WERI-Rb-1 (cell line): Measurements from ENCODE around the gene CCDC187.

Source experiments
- DNase-seq: peaks from one replicate; pipeline ENCODE4 v3.0.0-alpha.2; 2020
- H3K27ac ChIP-seq: fragments of 250-450 bp; sonication (Bioruptor Pico); 2 replicates; pipeline ENCODE4 v1.5.1; 2020; ENCODE audit warnings: mild to moderate bottlenecking, moderate library complexity
- H3K27me3 ChIP-seq: fragments of 250-450 bp; sonication (Bioruptor Pico); 2 replicates; pipeline ENCODE4 v1.5.1; 2021; ENCODE audit warnings: mild to moderate bottlenecking, low read depth, moderate library complexity; ENCODE audit not compliant: insufficient read depth, severe bottlenecking
- H3K36me3 ChIP-seq: fragments of 250-450 bp; sonication (Bioruptor Pico); 2 replicates; pipeline ENCODE4 v1.5.1; 2020; ENCODE audit warnings: mild to moderate bottlenecking, moderate library complexity
- H3K4me3 ChIP-seq: 2 replicates; pipeline ENCODE4 v1.5.1; 2011; ENCODE audit warnings: low read depth, mild to moderate bottlenecking, control low read depth, low read length
- H3K9me3 ChIP-seq: fragments of 250-450 bp; sonication (Bioruptor Pico); 2 replicates; pipeline ENCODE4 v1.5.1; 2021; ENCODE audit warnings: mild to moderate bottlenecking, moderate library complexity; ENCODE audit not compliant: severe bottlenecking
- TF ChIP-seq, protein P1 (sequence below): IDR thresholded peaks from 2 replicates; pipeline ENCODE4 v1.5.1; 2011; ENCODE audit warnings: low read depth, mild to moderate bottlenecking, control low read depth, inconsistent platforms, low read length

CCDC187 gene

GRCh38 chr9:136295055-136295454 is 8.8 kb downstream of the CCDC187 start:
- H3K9me3 ChIP-seq = peaks cover 6% of the 10 kb centered on the region
- no peaks in the 10 kb centered on the region for H3K27me3 ChIP-seq
- H3K4me3 ChIP-seq = no peak overlapping the region
- no peak overlapping the region for H3K27ac ChIP-seq
- TF ChIP-seq, protein P1, sequence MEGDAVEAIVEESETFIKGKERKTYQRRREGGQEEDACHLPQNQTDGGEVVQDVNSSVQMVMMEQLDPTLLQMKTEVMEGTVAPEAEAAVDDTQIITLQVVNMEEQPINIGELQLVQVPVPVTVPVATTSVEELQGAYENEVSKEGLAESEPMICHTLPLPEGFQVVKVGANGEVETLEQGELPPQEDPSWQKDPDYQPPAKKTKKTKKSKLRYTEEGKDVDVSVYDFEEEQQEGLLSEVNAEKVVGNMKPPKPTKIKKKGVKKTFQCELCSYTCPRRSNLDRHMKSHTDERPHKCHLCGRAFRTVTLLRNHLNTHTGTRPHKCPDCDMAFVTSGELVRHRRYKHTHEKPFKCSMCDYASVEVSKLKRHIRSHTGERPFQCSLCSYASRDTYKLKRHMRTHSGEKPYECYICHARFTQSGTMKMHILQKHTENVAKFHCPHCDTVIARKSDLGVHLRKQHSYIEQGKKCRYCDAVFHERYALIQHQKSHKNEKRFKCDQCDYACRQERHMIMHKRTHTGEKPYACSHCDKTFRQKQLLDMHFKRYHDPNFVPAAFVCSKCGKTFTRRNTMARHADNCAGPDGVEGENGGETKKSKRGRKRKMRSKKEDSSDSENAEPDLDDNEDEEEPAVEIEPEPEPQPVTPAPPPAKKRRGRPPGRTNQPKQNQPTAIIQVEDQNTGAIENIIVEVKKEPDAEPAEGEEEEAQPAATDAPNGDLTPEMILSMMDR = no peak
- DNase-seq = no peak
- no peaks in the 10 kb centered on the region for H3K36me3 ChIP-seq

- H3K27ac ChIP-seq = no peak overlapping the region
- TF ChIP-seq, protein P1 = no peak
- H3K27me3 ChIP-seq = no peaks in the 10 kb centered on the region
- peaks cover 6% of the 10 kb centered on the region for H3K9me3 ChIP-seq
- no peaks in the 10 kb centered on the region for H3K36me3 ChIP-seq
- H3K4me3 ChIP-seq = no peak overlapping the region
- no peak for DNase-seq
Measured at GRCh38 chr9:136294437-136294836, 9.5 kb downstream of the CCDC187 start.

- TF ChIP-seq, protein P1 = no peak
- no peaks in the 10 kb centered on the region for H3K36me3 ChIP-seq
- H3K4me3 ChIP-seq = no peak overlapping the region
- H3K9me3 ChIP-seq = peaks cover 6% of the 10 kb centered on the region
- no peak overlapping the region for H3K27ac ChIP-seq
- DNase-seq = no peak
- no peaks in the 10 kb centered on the region for H3K27me3 ChIP-seq
Measured at GRCh38 chr9:136293476-136294077, 10.3 kb downstream of the CCDC187 start.

DNA sequence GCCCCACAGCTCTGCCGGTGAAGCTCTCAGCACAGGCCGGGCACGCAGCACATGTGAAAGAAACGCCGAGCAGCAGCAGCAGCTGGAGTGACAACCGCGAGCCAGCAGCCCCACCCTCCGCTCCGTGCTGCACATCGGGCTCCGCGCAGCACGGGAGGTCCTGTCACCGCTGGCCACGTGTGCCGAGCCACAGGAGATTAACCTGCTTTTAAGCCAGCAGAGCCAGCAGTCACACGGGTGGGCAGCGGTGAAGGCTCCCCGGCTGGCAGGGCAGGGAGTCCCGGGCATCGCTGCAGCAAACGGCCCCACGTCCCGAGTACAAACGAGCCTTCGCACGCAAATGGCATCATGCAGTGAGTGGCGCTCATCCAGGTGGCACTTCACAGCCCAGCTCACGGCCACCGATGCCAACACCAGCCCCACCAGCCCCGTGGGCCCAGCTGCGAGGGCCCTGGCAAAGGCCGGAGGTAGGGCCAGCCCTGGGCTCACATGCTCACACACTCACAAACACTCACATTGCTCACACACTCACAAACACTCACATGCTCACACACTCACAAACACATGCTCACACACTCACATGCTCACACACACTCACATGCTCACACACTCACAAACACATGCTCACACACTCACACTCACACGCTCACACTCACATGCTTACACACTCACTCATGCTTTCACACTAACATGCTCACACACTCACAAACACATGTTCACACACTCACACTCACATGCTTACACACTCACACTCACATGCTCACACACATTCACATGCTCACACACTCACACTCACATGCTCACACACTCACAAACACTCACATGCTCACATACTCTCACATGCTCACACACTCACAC is 11.1 kb downstream of the CCDC187 start:
- Histone ChIP-seq H3K27me3 (no peaks in the 10 kb centered on the region), H3K4me3 (no peak overlapping the region), H3K9me3 (peaks cover 6% of the 10 kb centered on the region), H3K27ac (no peak overlapping the region), H3K36me3 (no peaks in the 10 kb centered on the region)
- DNase-seq = no peak
- TF ChIP-seq, protein P1 = no peak

DNA sequence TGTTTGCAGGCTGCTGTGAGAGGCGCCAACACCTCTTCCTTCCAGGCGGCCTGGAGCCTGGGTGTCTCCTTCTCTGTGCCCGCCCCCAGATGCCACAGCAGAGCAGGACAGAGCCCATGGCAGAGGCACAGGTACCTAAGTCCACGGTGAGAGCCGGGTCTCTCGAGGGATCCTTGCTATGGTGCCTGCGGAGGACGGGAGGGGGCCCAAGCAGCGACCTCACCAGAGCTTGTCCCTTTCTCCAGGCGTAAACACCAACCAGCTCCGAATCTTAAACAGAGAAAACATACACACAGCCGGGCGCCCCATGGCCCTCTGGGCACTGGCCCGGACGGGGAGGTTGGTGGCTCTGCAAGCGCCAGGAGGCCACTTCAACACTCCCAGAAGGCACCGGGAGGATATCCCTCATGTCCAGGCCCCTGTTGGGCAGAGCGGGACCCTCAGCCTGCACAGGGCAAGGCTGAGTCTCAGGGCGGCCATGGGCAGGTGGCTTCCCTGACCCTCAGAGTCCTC is 11.8 kb downstream of the CCDC187 start:
- peaks cover 6% of the 10 kb centered on the region for H3K9me3 ChIP-seq
- H3K27ac ChIP-seq = no peak overlapping the region
- no peaks in the 10 kb centered on the region for H3K27me3 ChIP-seq
- H3K36me3 ChIP-seq = no peaks in the 10 kb centered on the region
- DNase-seq = no peak
- H3K4me3 ChIP-seq = no peak overlapping the region
- TF ChIP-seq, protein P1 = no peak
